Measurements from ENCODE around the gene DNAJA1. TPM values are rescaled to one million over a fixed set of nuclear protein-coding genes. Genes with fewer than 3 reads are reported as not detected.
A peak's percentile ranks its signal among the peaks of the same experiment; 100 is the strongest.
"Not testable (repeated sequence)": the region's sequence is repeated elsewhere in the genome, so short reads cannot be mapped to it uniquely, and the experiment has no call there.

Gene DNAJA1
- 10 to 100 TPM; 71.8 to 83.1 TPM for total RNA-seq
- long read RNA-seq, donor 1, transcript DNAJA1-201 (9 exons, 2,381 nt), result major isoform, 56 of 67 reads
- long read RNA-seq, donor 1, partial matches to known transcripts, result 9 of 67 reads
- long read RNA-seq, donor 1, other reads (novel, unspliced or antisense), result 2 of 67 reads
- long read RNA-seq, donor 2, transcript DNAJA1-201 (9 exons, 2,381 nt), result major isoform, 293 of 313 reads
- long read RNA-seq, donor 2, partial matches to known transcripts, result 13 of 313 reads
- long read RNA-seq, donor 2, other reads (novel, unspliced or antisense), result 7 of 313 reads

DNA sequence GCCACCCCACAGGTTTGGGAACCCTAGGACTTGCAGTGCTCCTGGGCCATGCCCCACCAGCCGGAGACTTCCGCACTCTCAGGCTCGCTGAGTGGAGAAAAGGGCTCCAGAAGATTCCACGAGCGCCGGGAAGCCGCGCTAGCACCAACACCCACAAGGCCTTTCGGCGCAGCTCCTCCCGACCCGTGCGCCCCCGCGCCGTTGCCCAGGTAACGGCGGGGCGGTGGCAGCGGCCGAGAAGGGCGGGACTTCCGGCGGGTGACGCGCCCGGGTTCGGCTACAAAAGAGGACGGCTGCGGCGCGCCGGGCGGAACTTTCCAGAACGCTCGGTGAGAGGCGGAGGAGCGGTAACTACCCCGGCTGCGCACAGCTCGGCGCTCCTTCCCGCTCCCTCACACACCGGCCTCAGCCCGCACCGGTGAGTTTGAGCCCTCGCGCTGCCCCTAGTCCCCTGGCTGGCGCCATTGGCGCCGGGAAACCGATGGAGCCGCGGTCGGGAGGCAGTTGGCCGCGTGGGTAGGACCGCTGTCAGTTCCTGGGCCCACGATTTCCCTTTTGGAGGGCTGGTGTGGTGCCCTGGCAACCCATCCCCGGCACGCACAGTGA is at the start of gene DNAJA1:
TSS of gene DNAJA1 (plus strand) at position 308 of the 606 bp plus-strand sequence. CDS start 1,212 bp downstream, outside the sequence.
- intact Hi-C loops (cut with DNase I), result no loop called here

GRCh38 chr9:32978051-32978450 is 47.0 kb upstream of the DNAJA1 start:
- intact Hi-C loops (cut with DNase I), result no loop called here
- no peak for DNase-seq (ENCODE audit: low spot score)

More for the DNA sequence above, at the start of gene DNAJA1:
- peak; percentile 99 for DNase-seq (ENCODE audit: low spot score)

DNA sequence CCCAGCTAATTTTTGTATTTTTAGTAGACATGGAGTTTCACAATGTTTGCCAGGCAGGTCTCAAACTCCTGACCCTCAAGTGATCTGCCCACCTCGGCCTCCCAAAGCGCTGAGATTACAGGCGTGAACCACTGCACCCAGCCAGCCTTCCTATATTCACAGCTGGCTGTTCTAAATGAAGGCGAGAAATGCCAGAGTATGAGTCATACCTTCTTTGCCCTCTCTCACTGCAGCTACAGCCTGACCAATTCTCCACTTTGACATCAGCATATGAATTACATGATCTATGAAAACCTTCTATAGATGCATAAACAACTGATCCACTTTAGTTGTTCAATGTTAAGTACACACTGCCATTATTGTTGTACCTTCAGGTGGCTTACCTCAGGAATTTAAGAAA is 38.1 kb upstream of the DNAJA1 start:
- intact Hi-C loops (cut with DNase I), result no loop called here
- no peak for DNase-seq (ENCODE audit: low spot score)

DNA sequence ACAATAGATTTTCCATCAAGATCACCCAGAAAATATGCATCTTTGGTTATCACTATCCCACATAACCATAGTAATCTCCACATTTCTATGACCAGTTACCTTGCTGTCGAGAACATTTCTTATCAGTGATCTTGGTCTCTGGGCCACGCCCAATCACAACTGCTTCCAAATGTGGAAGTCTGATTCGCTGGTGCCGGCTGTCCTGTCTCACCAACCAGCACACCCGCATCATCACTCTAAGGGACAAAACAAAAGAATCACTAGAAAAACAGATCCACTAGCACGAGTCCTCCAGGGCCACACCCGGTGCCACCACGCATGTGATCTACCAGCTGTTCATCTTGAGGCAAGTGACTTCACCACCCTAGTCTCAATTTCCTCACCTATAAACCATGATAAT is 35.4 kb upstream of the DNAJA1 start:
- DNase-seq (ENCODE audit: low spot score), result no peak
- intact Hi-C loops (cut with DNase I), result no loop called here

- intact Hi-C loops (cut with DNase I), result no loop called here
- DNase-seq (ENCODE audit: low spot score), result no peak
These were observed 33.0 kb upstream of the DNAJA1 start for GRCh38 chr9:32991897-32992594.

DNA sequence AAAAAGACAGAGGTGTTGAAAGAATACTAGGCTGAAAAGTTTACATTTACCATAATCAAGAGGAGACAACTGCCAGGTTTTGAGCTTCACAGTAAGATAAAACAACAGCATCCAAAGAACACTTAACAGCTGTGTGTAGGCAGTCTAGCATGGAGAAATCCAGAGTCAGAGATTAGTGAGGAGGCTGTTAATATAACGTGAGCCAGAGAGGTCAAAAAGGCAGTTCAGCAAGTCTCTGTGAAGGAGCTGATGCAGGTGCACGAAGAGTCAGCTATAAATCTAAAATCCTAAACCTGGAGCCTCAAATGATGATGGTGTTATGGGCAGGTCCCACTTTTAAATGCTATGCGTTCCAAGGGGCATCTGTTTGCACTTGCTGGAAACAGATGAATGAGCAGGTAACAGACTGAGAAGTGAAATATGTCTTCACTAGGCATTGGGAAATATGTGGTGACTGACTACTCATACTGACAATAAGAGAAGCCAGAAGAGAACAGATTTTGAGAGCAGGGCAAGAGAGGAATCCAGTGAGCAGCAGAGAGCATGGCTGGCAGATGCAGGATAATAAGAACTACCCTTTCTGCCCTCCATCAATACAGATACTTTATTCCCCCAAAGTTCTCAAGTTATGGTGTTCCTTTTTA is 32.4 kb upstream of the DNAJA1 start:
- intact Hi-C loops (cut with DNase I), result no loop called here
- DNase-seq (ENCODE audit: low spot score), result no peak

DNA sequence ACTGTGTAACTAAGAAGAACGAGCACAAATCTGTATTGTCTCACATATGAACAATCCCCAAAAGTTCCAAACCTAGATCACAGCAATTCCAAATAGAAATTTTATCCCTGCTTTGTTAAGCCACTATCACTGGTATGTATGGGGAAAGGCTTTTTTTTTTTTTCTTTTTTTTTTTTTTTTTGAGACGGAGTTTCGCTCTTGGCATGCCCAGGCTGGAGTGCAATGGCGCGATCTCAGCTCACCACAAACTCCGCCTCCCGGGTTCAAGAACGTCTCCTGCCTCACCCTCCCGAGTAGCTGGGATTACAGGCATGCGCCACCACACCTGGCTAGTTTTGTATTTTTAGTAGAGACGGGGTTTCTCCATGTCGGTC is 24.4 kb upstream of the DNAJA1 start:
- intact Hi-C loops (cut with DNase I); DNase-seq (ENCODE audit: low spot score): not testable (repeated sequence)

DNA sequence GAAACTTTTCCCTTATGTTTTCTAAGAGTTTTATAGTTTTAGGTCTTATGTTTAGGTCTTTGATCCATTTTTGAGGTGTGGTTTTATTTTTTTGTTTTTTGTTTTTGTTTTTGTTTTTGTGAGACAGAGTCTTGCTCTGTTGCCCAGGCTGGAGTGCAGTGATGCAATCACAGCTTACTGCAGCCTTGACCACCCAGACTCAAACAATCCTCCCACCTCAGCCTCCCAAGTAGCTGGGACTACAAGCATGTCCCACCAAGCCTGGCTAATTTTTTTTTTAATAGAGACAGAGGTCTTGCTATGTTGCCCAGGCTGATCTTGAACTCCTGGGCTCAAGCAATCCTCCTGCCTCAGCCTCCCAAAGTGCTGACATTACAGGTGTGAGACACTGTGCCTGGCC is 19.7 kb upstream of the DNAJA1 start:
- DNase-seq (ENCODE audit: low spot score); intact Hi-C loops (cut with DNase I): not testable (repeated sequence)

GRCh38 chr9:33007755-33008154 is 17.3 kb upstream of the DNAJA1 start:
- intact Hi-C loops (cut with DNase I), result no loop called here
- DNase-seq (ENCODE audit: low spot score), result no peak

GRCh38 chr9:33011831-33012230 is 13.2 kb upstream of the DNAJA1 start:
- intact Hi-C loops (cut with DNase I), result no loop called here
- no peak for DNase-seq (ENCODE audit: low spot score)

GRCh38 chr9:33012328-33013069 is 12.6 kb upstream of the DNAJA1 start:
- no peak for DNase-seq (ENCODE audit: low spot score)
- intact Hi-C loops (cut with DNase I), result no loop called here

DNA sequence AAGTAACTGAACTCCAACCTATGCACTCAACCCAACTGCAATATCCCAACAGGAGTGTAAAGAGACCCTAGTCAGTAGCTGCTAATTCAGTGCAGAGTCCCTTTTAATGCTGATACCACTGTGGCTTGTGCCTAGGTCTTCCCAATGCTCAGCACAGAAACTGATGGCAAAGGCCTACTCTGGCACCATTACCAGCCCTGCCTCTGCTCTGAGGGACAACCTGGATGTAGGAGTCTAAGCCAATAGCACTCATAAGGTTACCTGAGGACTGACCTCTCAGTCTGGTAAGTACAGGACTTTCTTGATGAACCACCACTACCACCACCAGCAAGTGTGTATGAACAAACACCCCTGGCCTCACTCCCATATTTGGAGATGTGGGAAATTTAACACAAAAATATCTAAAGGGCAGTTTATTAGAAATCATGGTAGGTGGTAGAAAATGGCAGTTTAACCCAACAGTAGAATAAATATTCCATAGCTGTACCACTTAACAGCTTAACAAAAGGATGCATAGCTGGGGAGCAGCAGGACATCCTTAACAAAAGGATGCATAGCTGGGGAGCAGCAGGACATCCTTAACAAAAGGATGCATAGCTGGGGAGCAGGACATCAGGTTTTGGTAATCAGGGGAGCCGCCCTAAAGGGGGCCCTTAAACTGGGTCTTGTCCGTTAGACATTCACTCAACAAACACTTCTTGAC is 11.0 kb upstream of the DNAJA1 start:
- intact Hi-C loops (cut with DNase I), result no loop called here

GRCh38 chr9:33014665-33015014 is 10.4 kb upstream of the DNAJA1 start:
- no peak for DNase-seq (ENCODE audit: low spot score)
- intact Hi-C loops (cut with DNase I), result no loop called here

More for the DNA sequence above, 11.0 kb upstream of the DNAJA1 start:
- no peak for DNase-seq (ENCODE audit: low spot score)

DNA sequence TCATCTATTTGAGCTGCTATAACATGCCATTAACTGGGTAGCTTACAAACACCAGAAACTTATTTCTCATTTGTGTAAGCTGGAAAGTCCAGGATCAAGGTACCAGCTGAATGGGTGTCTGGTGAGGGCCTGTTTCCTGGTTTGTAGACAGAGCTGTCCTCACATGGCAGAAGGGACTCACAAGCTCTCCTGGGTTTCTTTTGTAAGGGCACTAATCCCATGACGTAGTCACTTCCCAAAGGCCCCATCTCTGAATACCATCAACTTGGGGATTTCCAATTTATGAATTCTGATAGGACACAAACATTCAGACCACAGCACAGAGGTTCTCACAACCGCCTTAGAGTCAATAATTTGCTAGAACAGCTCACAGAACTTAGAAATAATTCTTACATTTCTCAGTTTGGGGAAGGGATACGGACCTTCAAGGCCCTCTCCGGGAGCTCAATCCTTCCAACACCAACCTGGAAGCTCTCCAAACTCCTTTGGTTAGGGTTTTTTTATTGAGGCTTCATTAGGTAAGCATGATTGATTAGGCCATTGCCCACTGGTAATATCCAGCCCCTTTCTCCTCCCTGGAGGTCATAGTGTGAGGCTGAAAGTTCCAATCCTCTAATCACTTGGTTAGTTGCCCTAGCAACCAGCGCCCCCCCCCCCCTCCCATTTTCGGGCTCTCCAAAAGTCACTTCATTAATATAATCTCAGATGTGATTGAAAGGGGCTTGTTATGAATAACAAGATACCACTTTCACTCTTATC is 7.6 kb upstream of the DNAJA1 start:
- no peak for DNase-seq (ENCODE audit: low spot score)
- intact Hi-C loops (cut with DNase I), result no loop called here

DNA sequence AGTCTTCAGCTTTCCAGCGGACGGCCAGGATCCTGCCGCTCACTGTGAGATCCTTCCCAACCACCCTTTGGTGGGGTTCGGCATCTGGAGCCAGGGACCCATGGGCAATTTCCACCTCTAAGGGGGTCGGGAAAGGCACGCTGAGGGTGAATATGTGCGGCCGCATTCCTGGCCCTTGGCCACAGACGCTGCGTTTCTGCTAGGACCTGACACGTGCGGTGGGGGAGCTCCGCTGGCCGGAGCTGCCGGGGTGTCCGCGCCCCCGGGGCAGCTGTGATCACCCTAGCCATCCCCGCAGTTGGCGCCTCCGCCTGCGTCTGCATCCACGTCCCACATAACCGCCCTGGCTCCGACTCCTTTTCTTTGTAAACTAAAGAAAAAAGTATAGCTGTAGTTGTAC is 5.3 kb upstream of the DNAJA1 start:
- intact Hi-C loops (cut with DNase I), result no loop called here
- no peak for DNase-seq (ENCODE audit: low spot score)

DNA sequence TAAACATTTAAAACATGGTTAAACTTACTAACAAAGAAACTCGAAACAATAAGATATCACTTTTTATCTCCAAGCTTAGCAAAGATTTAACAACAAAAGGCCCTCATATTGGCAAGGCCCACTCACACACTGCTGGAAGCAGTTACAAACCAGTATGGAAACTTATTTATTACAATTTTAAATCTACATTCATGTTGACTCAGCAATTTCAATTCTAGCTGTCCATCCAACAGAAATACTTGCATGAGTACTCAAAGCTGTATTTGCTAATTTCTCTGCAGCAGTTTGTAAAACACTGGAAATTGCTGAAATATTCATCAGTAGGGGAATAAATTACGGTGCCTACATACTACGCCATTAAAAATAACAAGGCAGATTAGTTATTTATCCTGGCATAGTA is 2.8 kb upstream of the DNAJA1 start:
- no peak for DNase-seq (ENCODE audit: low spot score)

GRCh38 chr9:33022755-33023154 is 2.3 kb upstream of the DNAJA1 start:
- intact Hi-C loops (cut with DNase I), result no loop called here
- DNase-seq (ENCODE audit: low spot score), result no peak

More for the DNA sequence above, 2.8 kb upstream of the DNAJA1 start:
- intact Hi-C loops (cut with DNase I), result no loop called here

- no peak for DNase-seq (ENCODE audit: low spot score)
- intact Hi-C loops (cut with DNase I), result no loop called here
These were observed 1.4 kb upstream of the DNAJA1 start for GRCh38 chr9:33023661-33024060.
